Mucosa of descending colon (tissue), 3 donors: ENCODE results near the gene RIMKLB. TPM values are rescaled to one million over a fixed set of nuclear protein-coding genes. Genes with fewer than 3 reads are reported as not detected.
A peak's percentile ranks its signal among the peaks of the same experiment; 100 is the strongest.

Source experiments
- ATAC-seq: fragments of 200-7000 bp; cut with Tn5 transposase; one replicate; pipeline ENCODE4 v1.9.1; 2020; ENCODE audit warnings: mild to moderate bottlenecking, moderate library complexity
- DNase-seq, 3 donors: peaks; one replicate each; pipeline ENCODE4 v3.0.0-alpha.2; 2020
- H3K36me3 ChIP-seq: fragments of 200-600 bp; one replicate; pipeline ENCODE4 v1.8.0; 2021; ENCODE audit warnings: low read depth, mild to moderate bottlenecking
- H3K4me1 ChIP-seq: fragments of 200-600 bp; one replicate; pipeline ENCODE4 v1.8.0; 2021; ENCODE audit warnings: low read depth, mild to moderate bottlenecking
- H3K4me3 ChIP-seq: fragments of 200-600 bp; one replicate; pipeline ENCODE4 v1.8.0; 2021; ENCODE audit warnings: mild to moderate bottlenecking
- H3K9me3 ChIP-seq: fragments of 200-600 bp; one replicate; pipeline ENCODE4 v1.8.0; 2021; ENCODE audit warnings: mild to moderate bottlenecking
- intact Hi-C, 2 donors: fragments of 100-400 bp; cut with DNase I in 1 of 2; cut with micrococcal nuclease in 1 of 2; formaldehyde crosslinking; loops; one replicate each; pipeline versions ENCODE4 v1.11.0 to v1.11.1; 2022; cut with DNase I, micrococcal nuclease
- total RNA-seq, 3 donors: library from RNA; stranded (reverse); fragmentation: NEBNext Ultra II Directional in 2 of 3; extraction: Animal tissue kit (Norgen Biotek cat#: 25700) in 2 of 3; gene quantifications; one replicate each; pipeline versions ENCODE4 v1.2.1 to v1.2.4, GENCODE V29; 2021 to 2023
- TF ChIP-seq, protein P1 (sequence below): fragments of 200-600 bp; IDR thresholded peaks from one replicate; pipeline ENCODE4 v1.8.0; 2022; ENCODE audit warnings: antibody characterized with exemption, mild to moderate bottlenecking
- donor health status: DM: no; HTN: no; CAD: no; lungs with moderate emphysema.
- donor health status: DM: no; HTN: no; CAD: no.
- donor health status: DM: no; HTN: yes; CAD: no.

Gene RIMKLB
- total RNA-seq, 3 donors from 2014 or later = 3.7 to 30.9 (median 7.6) TPM

DNA sequence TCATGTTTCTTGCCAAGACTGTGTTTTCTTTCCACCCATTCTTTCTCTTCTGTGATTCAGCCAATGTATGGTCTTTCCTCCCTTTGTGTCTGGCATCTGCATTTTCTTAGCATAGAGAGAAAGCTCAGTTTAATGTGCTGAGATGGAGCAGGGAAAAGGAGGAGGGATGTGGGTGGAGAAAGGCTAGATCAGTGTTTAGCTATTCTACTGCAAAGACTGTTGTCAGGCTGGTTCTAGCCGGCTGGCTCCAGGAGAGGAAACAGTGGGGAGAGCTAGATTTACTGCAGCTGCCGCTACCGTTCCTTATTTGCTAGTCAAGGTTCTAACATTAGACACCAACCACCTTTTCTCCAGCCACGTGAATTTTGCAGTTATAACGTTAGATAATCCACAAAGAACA is 5.2 kb upstream of the RIMKLB start:
- TF ChIP-seq, protein P1, sequence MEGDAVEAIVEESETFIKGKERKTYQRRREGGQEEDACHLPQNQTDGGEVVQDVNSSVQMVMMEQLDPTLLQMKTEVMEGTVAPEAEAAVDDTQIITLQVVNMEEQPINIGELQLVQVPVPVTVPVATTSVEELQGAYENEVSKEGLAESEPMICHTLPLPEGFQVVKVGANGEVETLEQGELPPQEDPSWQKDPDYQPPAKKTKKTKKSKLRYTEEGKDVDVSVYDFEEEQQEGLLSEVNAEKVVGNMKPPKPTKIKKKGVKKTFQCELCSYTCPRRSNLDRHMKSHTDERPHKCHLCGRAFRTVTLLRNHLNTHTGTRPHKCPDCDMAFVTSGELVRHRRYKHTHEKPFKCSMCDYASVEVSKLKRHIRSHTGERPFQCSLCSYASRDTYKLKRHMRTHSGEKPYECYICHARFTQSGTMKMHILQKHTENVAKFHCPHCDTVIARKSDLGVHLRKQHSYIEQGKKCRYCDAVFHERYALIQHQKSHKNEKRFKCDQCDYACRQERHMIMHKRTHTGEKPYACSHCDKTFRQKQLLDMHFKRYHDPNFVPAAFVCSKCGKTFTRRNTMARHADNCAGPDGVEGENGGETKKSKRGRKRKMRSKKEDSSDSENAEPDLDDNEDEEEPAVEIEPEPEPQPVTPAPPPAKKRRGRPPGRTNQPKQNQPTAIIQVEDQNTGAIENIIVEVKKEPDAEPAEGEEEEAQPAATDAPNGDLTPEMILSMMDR = no peak
- DNase-seq (peak in 2 of 3 donors; percentile 33 to 48), ATAC-seq (peak; percentile 61)
- H3K9me3 ChIP-seq = no peaks in the 10 kb centered on the region
- intact Hi-C loops = no loop called here
- H3K4me1 ChIP-seq = peaks cover 4% of the 10 kb centered on the region
- H3K36me3 ChIP-seq = no peaks in the 10 kb centered on the region
- no peak overlapping the region for H3K4me3 ChIP-seq

DNA sequence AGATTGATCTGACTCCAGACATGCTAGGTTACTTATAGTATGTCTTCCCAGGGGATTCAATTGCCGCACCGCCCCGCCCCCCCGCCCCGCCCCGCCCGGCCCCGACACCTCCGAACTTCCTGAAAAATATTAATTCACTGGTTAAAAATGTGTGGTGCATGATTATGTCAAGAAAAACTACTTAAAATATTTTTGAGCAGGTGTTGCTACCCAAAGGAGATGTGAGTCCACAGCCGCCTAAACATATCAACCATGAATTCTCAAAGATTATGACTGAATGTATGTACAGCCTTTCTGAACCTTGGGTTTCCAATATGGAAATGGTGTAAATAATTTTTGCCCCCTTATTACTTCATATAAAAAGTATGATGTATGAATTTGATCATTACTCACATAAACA is 2.7 kb upstream of the RIMKLB start:
- H3K4me3 ChIP-seq = no peak overlapping the region
- H3K36me3 ChIP-seq = no peaks in the 10 kb centered on the region
- no peaks in the 10 kb centered on the region for H3K9me3 ChIP-seq
- TF ChIP-seq, protein P1 = no peak
- intact Hi-C loops = no loop called here
- peaks cover 5% of the 10 kb centered on the region for H3K4me1 ChIP-seq
- ATAC-seq (no peak), DNase-seq (no peak)

DNA sequence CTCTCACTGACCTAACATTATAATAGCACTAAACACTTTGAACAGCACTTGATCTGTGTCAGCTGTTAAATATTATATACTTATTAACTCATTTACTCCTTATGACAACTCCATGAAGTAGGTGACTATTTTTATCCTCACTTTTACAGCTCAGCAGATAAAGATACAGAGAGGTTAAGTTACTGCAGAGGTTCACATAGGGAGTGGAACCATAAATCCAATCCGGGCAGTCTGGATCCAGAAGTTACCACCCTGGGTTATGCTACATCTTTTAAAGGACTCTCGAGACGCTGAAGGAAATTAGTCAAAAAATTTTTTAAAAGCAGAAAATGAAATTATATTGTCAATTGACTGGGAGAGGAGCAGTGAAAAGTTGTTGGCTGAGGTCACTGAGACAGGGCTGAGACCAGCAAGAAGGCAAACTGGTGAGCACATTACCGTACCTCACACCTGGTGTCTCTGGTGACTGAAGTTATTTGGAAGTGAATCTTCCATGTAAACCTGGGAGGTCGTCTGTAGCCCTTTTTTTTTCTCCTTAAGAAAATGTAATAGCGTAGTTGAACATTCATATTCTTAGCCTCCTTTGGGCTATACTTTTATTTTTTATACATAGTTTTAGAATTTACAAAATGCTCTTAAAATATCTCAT is 1.2 kb upstream of the RIMKLB start:
- H3K4me1 ChIP-seq = peaks cover 5% of the 10 kb centered on the region
- intact Hi-C loops = no loop called here
- no peaks in the 10 kb centered on the region for H3K9me3 ChIP-seq
- TF ChIP-seq, protein P1 = no peak
- no peaks in the 10 kb centered on the region for H3K36me3 ChIP-seq
- DNase-seq = no peak
- no peak for ATAC-seq
- no peak overlapping the region for H3K4me3 ChIP-seq

- H3K4me1 ChIP-seq = peaks cover 5% of the 10 kb centered on the region
These were observed 693 bp upstream of the RIMKLB start for GRCh38 chr12:8697120-8697475.

GRCh38 chr12:8698132-8698851 is 501 bp downstream of the RIMKLB start:
- DNase-seq (peak; percentile 56 to 76 (median 63)), ATAC-seq (peak; percentile 72)
- no peaks in the 10 kb centered on the region for H3K9me3 ChIP-seq
- intact Hi-C loops = no loop called here
- TF ChIP-seq, protein P1 = no peak
- H3K4me1 ChIP-seq = peaks cover 5% of the 10 kb centered on the region
- H3K4me3 ChIP-seq = peak overlapping the region; percentile 70
- no peaks in the 10 kb centered on the region for H3K36me3 ChIP-seq

More at GRCh38 chr12:8697120-8697475, 693 bp upstream of the RIMKLB start:
- TF ChIP-seq, protein P1 = no peak
- intact Hi-C loops = no loop called here
- Histone ChIP-seq H3K4me3 (peak overlapping the region; percentile 70), H3K9me3 (no peaks in the 10 kb centered on the region), H3K36me3 (no peaks in the 10 kb centered on the region)
- DNase-seq = no peak
- peak; percentile 42 for ATAC-seq
